DOHH2 (cell line): Measurements from ENCODE around the gene FPGT.

Source experiments
- CTCF ChIP-seq: fragments of 200-600 bp; sonication (generic); IDR thresholded peaks from one replicate; pipeline ENCODE4 v1.5.1; 2014; ENCODE audit warnings: antibody characterized with exemption, mild to moderate bottlenecking, low read depth, low read length; ENCODE audit not compliant: poor library complexity, severe bottlenecking
- EZH2phosphoT487 ChIP-seq: fragments of 200-600 bp; sonication (generic); IDR thresholded peaks from 2 replicates; pipeline ENCODE4 v1.6.1; 2017; ENCODE audit warnings: borderline replicate concordance, mild to moderate bottlenecking, antibody characterized with exemption, low read length, moderate library complexity, mixed read lengths

- TF ChIP-seq CTCF (no peak), EZH2phosphoT487 (no peak)
These were observed 7.2 kb downstream of the FPGT start for GRCh38 chr1:74205266-74205665.
